Fibroblast of gingiva (primary cell): ENCODE results near the gene SCAMP4.

Source experiments
- DNase-seq: peaks from one replicate; pipeline ENCODE4 v3.0.0-alpha.2; 2011; ENCODE audit warnings: low read depth

SCAMP4 gene

GRCh38 chr19:1957562-1958248 lies 52.5 kb downstream of the SCAMP4 start:
- DNase-seq, result no peak

GRCh38 chr19:1959928-1960589 lies 54.9 kb downstream of the SCAMP4 start:
- DNase-seq, result no peak

GRCh38 chr19:1961000-1961883 lies 56.0 kb downstream of the SCAMP4 start:
- DNase-seq, result no peak

- no peak for DNase-seq
Measured at GRCh38 chr19:1962674-1963073, 57.5 kb downstream of the SCAMP4 start.

- DNase-seq, result no peak
Measured at GRCh38 chr19:1967087-1967608, 61.9 kb downstream of the SCAMP4 start.

GRCh38 chr19:1968279-1969175 lies 63.3 kb downstream of the SCAMP4 start:
- no peak for DNase-seq

GRCh38 chr19:1969176-1970002 lies 64.2 kb downstream of the SCAMP4 start:
- no peak for DNase-seq

- DNase-seq, result no peak
Measured at GRCh38 chr19:1970003-1970805, 65.0 kb downstream of the SCAMP4 start.

GRCh38 chr19:1970806-1971502 lies 65.8 kb downstream of the SCAMP4 start:
- no peak for DNase-seq

- DNase-seq, result no peak
Measured at GRCh38 chr19:1974381-1975161, 69.4 kb downstream of the SCAMP4 start.

- DNase-seq, result peak; percentile 31
Measured at GRCh38 chr19:1975162-1975480, 69.9 kb downstream of the SCAMP4 start.
